HG02678 (cell line): ENCODE results near the gene SLC25A20.
"Not testable (repeated sequence)": the region's sequence is repeated elsewhere in the genome, so short reads cannot be mapped to it uniquely, and the experiment has no call there.

Experiments
- ATAC-seq: cut with Tn5 transposase; IDR thresholded peaks from one replicate; pipeline ENCODE4 v1.9.1; 2021; ENCODE audit warnings: mild to moderate bottlenecking, moderate library complexity; ENCODE audit not compliant: unreplicated experiment

The SLC25A20 gene

GRCh38 chr3:48898383-48899234 lies at the start of gene SLC25A20:
Gene SLC25A20 (minus strand): TSS chr3:48898882. CDS start chr3:48898794, 88 bp downstream.
- ATAC-seq, result peak; percentile 96

- no peak for ATAC-seq
Observed at GRCh38 chr3:48945891-48946549, 47.3 kb upstream of the SLC25A20 start.

- ATAC-seq, result no peak
Observed at GRCh38 chr3:48945432-48945831, 46.8 kb upstream of the SLC25A20 start.

GRCh38 chr3:48938689-48939088 lies 40.0 kb upstream of the SLC25A20 start:
- no peak for ATAC-seq

GRCh38 chr3:48938156-48938555 lies 39.5 kb upstream of the SLC25A20 start:
- no peak for ATAC-seq

- no peak for ATAC-seq
Observed at GRCh38 chr3:48935530-48935929, 36.8 kb upstream of the SLC25A20 start.

- no peak for ATAC-seq
Observed at GRCh38 chr3:48934333-48934991, 35.8 kb upstream of the SLC25A20 start.

- ATAC-seq, result no peak
Observed at GRCh38 chr3:48931944-48932580, 33.4 kb upstream of the SLC25A20 start.

GRCh38 chr3:48930590-48930989 lies 31.9 kb upstream of the SLC25A20 start:
- no peak for ATAC-seq

GRCh38 chr3:48929358-48930035 lies 30.8 kb upstream of the SLC25A20 start:
- no peak for ATAC-seq

- no peak for ATAC-seq
Observed at GRCh38 chr3:48928679-48929078, 30.0 kb upstream of the SLC25A20 start.

GRCh38 chr3:48927928-48928327 lies 29.2 kb upstream of the SLC25A20 start:
- no peak for ATAC-seq

GRCh38 chr3:48926425-48927392 lies 28.0 kb upstream of the SLC25A20 start:
- ATAC-seq, result no peak

GRCh38 chr3:48919215-48920138 lies 20.8 kb upstream of the SLC25A20 start:
- ATAC-seq, result peak; percentile 15

- ATAC-seq, result peak; percentile 84
Observed at GRCh38 chr3:48918388-48919214, 19.9 kb upstream of the SLC25A20 start, which contains the start of gene ARIH2. Gene ARIH2 (plus strand): TSS chr3:48918842. CDS start chr3:48927559, 8,717 bp downstream.

- no peak for ATAC-seq
Observed at GRCh38 chr3:48915296-48915695, 16.6 kb upstream of the SLC25A20 start.

- ATAC-seq, result not testable (repeated sequence)
Observed at GRCh38 chr3:48907026-48907425, 8.3 kb upstream of the SLC25A20 start.
